AG08396 (cell line): ENCODE data around the gene DRD2.

Source experiments
- DNase-seq: peaks from one replicate; pipeline ENCODE4 v3.0.0; 2012; ENCODE audit warnings: low spot score, mixed read lengths

Gene DRD2

DNA sequence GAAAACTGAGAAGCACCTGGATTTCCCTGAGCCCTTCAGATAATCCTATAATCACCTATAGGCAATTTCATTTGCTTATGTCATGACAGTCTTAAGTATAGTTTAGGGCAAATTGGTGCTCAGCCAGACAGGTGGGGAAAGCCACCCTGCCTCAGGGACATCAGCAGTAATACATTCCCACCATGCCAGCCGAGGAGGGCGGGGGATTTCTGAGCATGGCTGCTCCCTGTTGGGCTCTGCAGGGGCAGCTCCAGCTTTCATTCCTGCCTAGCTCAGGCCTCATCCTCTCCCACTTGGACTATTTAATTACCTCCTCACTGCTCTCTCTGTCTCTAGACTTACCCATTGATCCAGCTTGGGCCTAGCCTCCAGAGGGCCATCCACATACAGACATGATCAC lies 9.0 kb upstream of the DRD2 start:
- no peak for DNase-seq

DNA sequence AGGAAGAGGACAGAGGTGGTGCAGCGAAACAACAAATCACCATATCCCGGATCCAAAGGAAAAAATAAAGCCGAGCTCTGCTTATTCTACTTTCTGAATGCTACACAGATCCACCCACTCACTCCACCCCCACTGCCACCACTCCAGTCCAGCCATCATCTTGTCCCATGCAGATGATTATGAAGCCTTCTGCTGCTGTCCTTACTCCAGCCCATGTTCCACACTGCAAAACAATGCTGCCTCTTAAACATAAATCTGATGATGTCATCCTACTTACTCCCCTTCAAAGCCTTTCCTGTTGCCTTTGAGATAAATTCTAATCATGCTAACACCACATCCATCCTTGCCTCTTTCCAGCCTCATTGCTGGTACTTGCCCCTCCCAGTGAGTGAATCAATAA lies 6.5 kb upstream of the DRD2 start:
- no peak for DNase-seq

DNA sequence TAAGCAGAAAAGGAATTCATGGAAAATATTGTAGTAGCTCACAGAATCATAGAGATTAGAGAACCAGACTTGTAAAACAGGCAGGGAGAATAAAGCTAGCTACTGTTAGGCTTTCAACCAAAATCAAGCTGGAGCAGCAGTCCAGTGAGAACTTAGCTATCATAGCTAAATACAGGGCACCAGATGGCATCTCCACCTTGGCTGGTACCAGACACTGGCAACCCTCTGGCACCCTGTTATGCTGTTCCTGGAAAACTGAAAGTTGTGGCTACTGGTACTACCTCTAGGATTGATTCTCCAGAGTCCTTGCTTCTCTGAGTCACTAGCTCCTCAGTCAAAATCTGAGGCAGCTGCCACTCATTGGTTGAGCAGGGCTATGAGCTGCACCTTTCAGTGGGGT lies 6.0 kb upstream of the DRD2 start:
- no peak for DNase-seq

DNA sequence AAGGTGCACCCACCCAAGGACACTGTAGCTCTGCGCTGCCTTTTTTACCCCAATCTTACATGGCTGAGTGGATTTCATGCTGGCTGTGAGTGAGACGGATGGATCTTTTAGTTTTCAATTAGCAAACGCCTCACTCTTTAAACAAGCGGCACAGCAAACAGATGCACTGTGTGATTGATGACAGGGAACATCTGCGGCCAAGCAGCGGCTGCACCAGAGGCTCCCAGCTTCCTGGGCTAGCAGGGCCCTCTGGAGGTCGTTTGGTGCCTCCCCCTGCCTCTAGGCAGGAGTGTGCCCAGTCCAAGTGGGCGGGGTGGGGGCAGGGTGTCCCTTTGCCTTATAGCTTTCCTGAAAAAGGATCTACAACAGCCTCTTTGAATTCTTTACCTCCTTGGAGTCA lies 2.1 kb upstream of the DRD2 start:
- no peak for DNase-seq

DNA sequence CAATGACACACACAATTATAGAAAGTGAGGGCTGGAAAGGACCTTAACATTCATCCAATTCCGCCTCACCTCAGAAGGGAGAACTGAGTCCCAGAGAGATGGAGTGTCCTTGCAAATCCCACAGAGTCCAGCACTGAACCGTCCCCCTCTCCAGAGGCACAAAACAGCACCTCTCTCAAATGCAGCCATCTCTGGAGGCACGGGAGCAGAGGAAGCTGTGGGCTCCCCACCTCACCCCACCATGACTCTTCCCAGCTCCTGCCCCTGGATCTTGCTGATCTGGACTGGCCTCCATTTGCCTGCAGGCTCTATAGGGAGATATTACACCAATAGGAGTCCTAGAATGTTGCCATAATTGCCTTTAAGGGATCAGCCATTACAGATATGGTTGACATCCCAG lies 1.4 kb upstream of the DRD2 start:
- DNase-seq, result no peak

DNA sequence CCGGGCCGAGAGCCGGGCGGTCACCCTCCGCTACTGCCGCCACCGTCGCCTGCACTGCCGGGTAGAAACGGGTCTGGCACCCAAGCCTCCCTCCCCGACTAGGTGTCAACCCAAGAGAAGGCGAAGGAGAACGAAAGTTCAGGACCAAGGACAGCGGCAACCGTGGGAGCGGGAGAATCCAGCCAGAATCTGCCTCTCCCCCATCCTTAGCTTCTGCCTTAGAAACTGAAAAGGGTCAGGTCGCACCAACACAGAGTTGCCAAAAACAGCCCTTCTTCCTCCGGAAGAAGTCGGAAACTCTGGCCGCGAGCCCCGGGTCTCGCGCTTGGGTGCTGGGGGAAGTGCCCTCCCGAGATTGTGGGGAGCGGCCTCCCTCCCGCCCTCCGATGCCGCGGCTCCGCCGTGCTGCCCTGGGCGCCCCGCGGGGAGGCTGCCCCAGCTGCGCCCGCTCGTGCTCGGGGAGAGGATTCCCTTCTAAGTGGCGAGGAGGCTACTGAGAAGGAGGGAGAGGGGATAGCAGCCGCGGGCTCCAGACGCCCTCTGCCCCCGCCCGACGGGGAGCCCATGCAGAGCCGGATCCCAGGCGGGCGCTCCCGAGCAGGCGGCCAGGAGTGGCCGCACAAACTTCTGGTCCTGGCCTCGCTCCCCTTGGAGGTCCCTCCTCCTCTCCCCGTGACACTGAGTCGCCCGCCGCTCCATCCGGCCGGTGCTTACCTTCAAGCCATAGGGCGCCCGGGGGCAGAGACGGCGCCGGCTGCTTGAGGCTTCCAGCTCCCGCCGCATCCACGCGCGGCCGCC lies 637 bp downstream of the DRD2 start:
- peak; percentile 83 for DNase-seq

DNA sequence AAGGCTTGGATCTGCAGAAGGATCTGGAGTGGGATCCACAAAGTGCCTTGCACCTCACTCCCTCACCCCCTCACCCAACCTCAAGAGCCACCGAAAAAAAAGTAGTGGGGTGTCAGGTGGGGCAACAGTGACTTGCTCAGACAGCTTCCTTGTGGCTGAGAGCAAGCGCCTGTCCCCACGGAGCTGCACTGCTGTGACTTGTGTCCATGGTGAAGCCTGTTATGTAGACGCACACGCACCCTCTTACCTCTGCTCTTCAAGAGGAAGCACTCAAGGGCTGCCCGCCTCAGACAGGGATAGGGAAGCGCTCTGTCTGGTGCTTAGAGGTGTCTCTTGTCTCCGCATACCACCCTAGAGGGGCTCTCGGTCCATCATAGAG lies 1.2 kb downstream of the DRD2 start:
- no peak for DNase-seq

DNA sequence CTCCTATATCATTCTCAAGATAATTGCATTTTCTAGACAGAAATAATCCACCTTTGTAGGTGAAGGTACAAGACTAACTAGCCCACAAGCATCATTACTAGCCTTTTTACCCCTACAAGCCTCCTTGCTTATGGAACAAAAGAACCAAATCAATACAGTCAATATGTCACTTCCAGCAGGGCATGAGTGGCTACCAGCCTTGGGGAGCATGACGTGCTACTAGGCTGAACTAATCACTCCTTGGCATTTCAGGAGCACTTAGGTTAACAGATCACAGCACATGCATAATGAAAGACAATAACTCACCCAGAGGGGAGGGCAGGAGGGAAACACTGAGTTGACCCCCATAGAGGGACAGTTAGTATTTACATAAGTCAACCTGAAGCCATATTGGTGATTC lies 2.7 kb downstream of the DRD2 start:
- no peak for DNase-seq

DNA sequence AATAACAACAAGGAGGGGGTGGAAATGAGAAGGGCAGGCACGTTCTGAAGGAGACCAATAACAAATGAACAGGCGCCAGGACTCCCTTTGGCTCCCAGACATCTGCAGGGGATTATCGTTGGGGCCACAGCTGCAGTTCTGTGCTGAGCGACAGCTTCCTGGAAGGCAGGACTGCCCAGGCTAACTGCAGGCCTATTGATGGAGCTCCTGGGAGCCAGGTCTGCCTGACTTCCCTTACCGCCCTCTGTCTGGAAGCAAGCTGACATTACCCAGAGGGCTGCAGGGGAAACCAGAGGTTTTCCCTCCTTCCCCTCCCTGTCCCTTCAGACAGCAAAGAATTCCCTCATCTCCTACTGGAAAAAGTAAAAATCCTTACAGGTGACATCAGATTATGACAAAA lies 5.0 kb downstream of the DRD2 start:
- no peak for DNase-seq

DNA sequence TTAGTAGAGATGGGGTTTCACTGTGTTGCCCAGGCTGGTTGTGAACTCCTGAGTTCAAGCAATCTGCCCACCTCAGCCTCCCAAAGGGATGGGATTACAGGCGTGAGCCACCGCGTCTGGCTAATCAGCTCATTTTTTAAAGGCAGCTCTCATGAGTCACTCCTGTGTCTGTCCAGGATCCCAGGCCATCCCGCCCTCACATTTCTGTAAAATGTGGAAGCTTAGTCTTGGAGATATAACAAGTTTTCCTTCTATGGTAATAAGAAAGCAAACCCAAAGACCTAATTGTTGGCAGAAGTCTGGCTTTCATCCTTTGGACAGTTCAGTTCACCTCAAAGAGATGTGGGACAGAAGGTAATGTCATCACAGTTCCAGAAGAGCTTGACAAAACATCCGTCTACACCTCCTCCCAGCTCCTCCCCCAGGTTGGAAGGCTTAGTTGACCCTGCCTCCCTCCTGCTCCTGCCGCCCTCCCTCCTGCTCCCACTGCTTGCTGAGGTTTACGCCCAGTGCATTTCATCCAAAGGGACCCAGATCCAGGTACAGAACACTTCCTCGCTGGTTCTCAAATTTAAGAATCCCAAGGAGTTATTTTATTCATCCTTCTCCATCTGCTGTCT lies 6.4 kb downstream of the DRD2 start:
- DNase-seq, result no peak

DNA sequence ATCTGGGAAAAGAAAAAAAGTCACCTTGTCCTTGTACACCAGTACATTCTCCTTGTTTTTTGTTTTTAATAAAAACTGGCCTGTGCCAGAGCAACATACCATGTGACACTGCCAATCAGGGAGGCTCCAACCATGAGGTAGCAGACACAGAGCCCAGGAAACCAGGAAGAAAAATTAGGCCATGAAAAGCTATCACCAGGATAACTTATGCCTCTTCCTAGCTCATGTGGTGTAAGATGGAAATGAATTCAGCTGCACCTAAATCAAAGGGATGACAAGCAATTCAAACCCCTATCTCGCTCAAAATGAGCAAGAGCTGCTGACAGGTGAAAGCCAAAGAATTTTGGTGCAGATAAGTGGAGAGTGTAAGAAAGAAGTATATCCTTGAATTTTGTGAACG lies 7.7 kb downstream of the DRD2 start:
- DNase-seq, result no peak

DNA sequence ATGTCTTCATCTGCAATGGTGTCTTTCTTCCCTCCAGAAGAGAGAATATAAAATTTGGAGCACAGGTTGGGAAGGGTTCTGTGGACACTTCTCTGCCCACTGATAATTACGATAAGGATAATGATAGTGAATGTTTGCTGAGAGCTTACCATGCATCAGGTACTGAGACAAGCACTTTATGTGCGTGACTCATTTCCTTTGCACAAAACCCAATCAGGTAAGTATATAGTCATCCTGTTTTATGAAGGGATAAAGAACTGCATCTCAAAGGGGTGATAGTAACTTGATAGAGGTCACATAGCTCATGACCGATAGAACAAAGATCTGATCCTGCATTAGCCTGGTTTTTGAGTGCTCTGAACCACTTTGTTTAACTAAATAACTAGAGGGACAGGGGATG lies 9.4 kb downstream of the DRD2 start:
- DNase-seq, result no peak

DNA sequence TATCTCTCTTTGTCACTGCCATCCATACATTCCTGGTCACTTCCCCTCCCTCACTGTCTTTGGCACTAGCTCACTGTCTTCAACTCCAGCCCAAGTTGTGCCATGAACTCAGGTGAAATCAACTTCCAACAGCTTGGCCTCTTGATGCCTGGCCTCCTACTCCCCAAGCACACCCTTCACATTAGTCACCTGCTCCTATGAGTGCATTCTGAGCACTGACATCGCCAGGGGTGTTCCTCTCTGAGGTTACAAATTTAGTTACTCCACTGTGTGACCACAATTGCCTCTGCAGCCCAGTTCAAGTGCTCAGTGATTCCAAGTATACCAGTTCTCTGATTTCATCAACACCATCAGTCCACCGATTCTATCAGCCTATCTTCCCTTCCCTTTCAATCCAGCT lies 10.8 kb downstream of the DRD2 start:
- no peak for DNase-seq

DNA sequence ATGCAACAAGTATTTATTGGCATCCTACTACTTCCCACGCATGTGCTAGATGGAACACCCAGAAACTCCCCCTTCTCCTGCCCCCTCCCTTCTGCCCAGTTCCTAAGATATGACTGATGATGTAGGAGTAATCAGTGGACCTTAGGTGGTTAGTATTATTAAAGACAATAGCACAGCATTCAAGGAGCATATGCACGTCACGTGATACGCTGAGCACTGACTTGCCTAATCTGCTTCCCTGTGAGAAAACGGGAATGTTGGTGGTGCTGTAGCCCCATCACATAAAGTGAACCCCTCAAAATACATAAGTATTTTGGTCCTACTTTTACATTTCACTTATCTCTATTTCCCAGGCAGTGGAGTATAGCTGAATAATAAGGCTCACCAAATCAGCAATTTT lies 12.4 kb downstream of the DRD2 start:
- DNase-seq, result no peak

DNA sequence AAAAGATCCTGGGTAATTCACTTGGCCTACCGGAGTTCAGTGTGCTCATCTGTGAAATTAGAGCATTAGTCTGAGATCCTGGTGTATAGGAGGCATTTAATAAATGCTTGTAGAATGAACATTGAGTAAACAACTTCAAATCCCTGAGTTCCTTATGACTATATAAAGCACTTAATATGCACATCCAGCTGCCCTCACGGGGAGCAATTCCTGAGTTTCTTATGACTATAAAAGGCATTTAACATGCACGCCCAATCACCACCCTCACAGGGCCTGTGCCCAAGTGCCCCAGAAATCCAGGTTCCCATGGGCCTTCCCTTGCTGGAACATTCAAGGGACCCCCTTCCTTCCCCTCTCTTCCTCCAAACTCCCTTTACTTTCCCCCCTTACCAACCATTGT lies 13.6 kb downstream of the DRD2 start:
- no peak for DNase-seq

DNA sequence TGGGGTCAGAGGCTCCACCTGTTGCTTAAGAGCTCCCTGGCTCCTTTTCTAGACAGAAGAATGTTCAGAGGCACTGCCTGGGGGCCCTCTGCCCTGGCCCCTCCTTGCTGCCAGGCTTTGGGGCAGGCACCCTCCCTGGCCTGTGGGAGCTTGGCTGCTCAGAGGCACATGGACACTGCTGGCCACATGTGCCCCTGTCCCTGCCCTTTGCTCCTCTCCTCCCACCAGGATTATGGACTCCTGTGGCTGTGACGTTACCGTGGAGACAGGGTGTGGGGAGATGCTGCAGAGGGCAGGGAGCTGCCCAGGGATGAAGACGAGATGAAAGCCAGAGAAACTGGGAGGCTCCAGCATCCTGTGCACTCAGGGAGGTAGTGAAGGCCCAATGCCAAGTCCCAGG lies 14.7 kb downstream of the DRD2 start:
- DNase-seq, result no peak

DNA sequence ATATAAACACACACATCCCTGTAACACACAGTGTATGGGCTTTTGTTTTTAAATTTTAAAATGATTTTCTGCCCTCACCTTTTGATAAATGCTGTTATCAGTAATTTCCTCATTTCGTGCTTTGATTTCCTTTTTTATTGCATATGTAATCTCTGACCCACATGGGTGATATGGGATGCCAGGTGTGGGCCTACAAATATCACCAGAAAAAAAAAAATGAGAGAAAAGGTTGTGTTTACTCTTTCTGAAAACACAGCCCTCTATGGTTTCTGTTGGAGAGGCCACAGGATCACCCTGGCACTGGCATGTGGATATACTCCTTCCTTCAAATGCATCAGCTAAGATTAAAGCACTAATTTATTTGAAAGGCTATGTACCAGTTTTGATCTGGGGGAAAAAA lies 17.0 kb downstream of the DRD2 start:
- DNase-seq, result no peak

DNA sequence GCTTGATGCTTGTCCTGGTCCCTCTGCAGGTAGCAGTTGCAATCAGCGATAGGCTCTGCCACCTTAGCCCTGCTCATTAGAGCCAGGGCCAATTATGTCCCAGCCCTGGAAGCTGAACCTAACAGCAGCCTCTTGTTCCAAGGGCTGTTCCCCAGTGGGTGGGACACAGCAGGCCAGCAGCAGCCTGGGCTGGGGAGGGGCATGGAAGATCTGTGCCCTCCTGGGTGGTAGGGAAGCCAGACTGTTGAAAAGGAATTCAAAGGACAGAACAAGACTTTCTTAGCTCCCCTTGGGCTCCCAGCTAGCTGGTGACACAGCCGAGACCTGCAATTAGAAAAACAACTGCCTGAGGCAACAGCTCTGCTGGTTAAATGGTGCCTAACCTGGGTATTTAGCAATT lies 17.4 kb downstream of the DRD2 start:
- DNase-seq, result no peak

DNA sequence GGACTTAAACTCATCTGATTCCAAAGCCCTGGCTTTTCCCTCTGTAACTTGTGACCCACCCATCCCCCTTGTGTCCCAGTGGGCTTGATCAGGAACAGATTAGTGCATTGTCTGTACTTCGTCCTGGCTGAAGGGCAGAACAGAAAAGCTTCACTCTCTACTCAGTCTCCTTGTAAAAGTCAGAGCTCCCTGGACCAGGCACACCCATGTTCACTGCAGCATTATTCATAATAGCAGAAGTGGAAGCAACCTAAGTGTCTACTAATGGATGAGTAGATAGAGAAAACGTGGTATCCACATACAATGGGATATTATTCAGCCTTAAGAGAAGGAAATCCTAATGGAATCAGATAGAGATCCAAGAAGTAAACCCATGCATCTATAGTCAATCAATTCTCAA lies 20.7 kb downstream of the DRD2 start:
- no peak for DNase-seq

DNA sequence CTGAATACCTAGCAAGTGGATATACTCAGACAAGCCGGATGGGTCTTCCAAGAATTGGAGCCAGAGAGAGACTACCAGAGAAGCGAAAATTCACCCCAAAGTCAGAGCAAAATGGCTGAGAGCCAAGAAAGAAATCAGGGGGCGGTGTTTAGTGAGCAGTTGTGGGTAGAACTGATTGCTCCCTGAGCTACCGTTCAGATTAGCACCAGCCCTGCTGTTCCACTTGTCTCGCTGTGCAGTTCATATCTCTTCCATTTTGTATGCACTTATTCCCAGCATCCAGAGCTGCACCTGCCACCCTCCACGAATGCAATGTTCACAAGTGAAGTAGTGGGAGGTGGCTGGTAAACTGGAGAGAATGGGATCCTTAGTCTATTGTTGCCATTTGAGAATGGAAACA lies 25.5 kb downstream of the DRD2 start:
- no peak for DNase-seq

DNA sequence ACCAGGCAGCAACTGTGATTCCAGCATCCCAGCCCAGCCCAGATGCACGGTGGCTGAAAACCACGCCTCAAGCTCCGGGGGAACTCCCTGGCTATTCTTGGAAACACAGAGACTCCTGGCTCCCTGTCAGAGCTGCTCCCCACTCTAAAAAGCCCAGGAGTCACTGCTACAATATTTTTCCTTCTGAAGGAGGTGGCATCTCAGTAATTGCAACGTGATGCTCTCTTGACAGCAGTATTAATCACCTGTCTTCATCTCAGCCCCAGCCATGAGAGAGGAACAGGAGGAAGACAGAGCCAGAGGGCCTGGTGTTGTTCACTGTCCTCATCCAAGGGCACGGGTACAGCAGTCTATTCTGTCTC lies 26.9 kb downstream of the DRD2 start:
- no peak for DNase-seq

DNA sequence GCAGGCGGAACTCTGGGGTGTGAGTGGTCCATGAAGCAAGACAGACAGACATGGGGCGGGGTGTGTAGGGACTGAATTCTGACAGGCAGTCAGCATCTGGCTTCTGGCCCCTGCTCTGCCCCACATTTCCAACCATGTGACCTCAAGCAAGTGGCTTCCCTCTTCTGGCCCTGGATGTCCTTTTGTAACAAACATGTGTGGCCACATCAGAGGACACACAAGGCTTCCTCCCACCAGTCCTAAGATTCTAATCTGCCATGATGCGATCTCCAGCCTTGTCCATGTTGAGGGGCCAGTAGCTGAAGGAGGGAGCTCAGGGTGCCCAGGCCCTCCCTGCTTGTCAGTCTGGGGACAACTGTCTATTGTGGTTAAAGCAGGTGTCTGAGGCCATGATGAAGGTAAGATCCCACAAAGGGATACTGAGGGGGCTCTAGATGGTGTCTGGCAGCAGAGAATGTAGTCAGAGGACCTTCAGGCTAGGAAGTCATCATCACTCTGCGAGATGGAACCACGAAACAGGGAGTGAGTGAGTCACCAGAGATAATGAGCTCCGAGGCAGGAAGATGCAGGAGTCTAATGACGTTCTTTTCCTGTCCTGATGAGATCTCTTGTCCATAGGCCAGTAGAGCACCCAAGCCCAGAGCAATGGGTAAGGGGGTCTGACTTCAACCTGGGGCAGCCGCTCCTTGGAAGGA lies 27.4 kb downstream of the DRD2 start:
- DNase-seq, result no peak

DNA sequence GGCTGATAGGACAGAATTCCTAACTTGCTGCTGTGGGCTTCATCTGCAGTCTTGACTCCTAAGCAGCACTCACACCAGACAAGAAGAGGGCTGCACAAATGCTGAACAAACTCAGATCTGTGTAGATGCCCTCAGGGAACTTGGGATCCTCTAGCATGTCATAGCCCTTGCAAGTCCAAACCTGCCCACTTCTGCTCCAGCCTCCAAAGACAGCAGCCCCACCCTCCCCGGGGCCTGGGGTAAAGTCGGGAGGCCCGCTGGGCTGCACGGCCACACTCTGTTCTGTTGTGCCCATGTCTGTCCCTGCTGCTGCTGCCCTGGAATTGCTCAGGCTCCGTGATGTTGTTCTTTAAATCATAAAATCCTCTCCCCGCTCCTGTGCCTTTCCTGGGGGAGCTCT lies 28.3 kb downstream of the DRD2 start:
- DNase-seq, result no peak

DNA sequence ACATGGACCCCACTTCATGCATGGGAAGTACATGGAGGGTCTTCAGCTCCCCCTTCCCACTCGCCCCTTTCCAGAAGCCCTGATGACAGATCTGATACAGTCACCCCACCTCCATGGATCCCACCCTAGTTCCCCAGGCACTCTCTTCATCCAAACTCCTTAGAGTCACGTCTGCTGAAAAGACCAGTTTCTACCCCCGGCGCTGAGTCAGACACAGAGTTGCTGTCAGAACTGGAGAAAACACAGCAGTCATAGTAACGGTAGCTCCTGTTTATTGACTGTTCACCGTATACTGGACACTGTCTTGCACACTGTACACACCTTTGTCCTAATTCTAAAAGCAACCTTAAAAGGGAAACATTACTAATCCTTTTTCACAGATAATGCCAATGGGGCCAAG lies 29.1 kb downstream of the DRD2 start:
- no peak for DNase-seq
